CD4-positive, alpha-beta memory T cell (primary cell): ENCODE results near the gene MPP3. TPM values are rescaled to one million over a fixed set of nuclear protein-coding genes. Genes with fewer than 3 reads are reported as not detected.
"Not testable (repeated sequence)": the region's sequence is repeated elsewhere in the genome, so short reads cannot be mapped to it uniquely, and the experiment has no call there.

Experiments
- CTCF ChIA-PET: fragments of 350-600 bp; sonication (Branson Sonifier 250); formaldehyde crosslinking; loops from one replicate; lab custom pipeline; 2021; ENCODE audit warnings: inconsistent platforms; ENCODE audit not compliant: partially characterized antibody; lab: Charles Lee
- POLR2A ChIA-PET: fragments of 350-600 bp; sonication (Branson Sonifier 250); formaldehyde crosslinking; loops from one replicate; lab custom pipeline; 2021; ENCODE audit not compliant: partially characterized antibody; lab: Charles Lee
- DNase-seq, 5 donors: peaks; one replicate each; pipeline versions ENCODE4 v3.0.0 to v3.0.0-alpha.2; 2020 to 2022; ENCODE audit warnings: mixed read lengths in 1 of 5
- H3K27ac ChIP-seq: one replicate; pipeline ENCODE4 v1.7.0; 2013; ENCODE audit warnings: low read depth, low read length
- H3K27me3 ChIP-seq: 2 replicates; pipeline ENCODE4 v1.7.0; 2013; ENCODE audit warnings: mild to moderate bottlenecking, low read length, moderate library complexity; ENCODE audit not compliant: insufficient read depth
- H3K36me3 ChIP-seq: 2 replicates; pipeline ENCODE4 v1.7.0; 2013; ENCODE audit warnings: mild to moderate bottlenecking, low read length, moderate library complexity; ENCODE audit not compliant: insufficient read depth
- H3K4me1 ChIP-seq: 2 replicates; pipeline ENCODE4 v1.7.0; 2013; ENCODE audit warnings: mild to moderate bottlenecking, low read length, moderate library complexity; ENCODE audit not compliant: insufficient read depth
- H3K4me3 ChIP-seq, 2 donors: one replicate each; pipeline ENCODE4 v1.7.0; 2013; ENCODE audit warnings: low read length in 2 of 2, mild to moderate bottlenecking in 1 of 2
- H3K9me3 ChIP-seq, 2 donors: one replicate each; pipeline ENCODE4 v1.7.0; 2013; ENCODE audit warnings: low read length in 2 of 2, control low read depth in 1 of 2; ENCODE audit not compliant: control insufficient read depth in 1 of 2
- H3K27ac Mint-ChIP-seq, 7 donors: one replicate each; pipeline ENCODE4 v1.8.0; 2020 to 2021; ENCODE audit warnings: mixed read lengths in 7 of 7, mild to moderate bottlenecking in 6 of 7, inconsistent platforms in 3 of 7, moderate library complexity in 3 of 7
- H3K27me3 Mint-ChIP-seq, 2 donors: one replicate each; pipeline ENCODE4 v1.8.0; 2020 to 2021; ENCODE audit warnings: mixed read lengths in 2 of 2
- H3K36me3 Mint-ChIP-seq, 2 donors: one replicate each; pipeline ENCODE4 v1.8.0; 2020 to 2021; ENCODE audit warnings: mixed read lengths in 2 of 2, inconsistent platforms in 1 of 2, mild to moderate bottlenecking in 1 of 2
- H3K4me1 Mint-ChIP-seq, 4 donors: one replicate each; pipeline ENCODE4 v1.8.0; 2020 to 2021; ENCODE audit warnings: mixed read lengths in 4 of 4, mild to moderate bottlenecking in 1 of 4
- H3K4me3 Mint-ChIP-seq, 8 donors: one replicate each; pipeline ENCODE4 v1.8.0; 2020 to 2021; ENCODE audit warnings: mixed read lengths in 8 of 8, mild to moderate bottlenecking in 7 of 8, moderate library complexity in 6 of 8, inconsistent platforms in 3 of 8
- H3K9me3 Mint-ChIP-seq, 8 donors: one replicate each; pipeline ENCODE4 v1.8.0; 2020 to 2021; ENCODE audit warnings: mixed read lengths in 8 of 8, mild to moderate bottlenecking in 5 of 8, inconsistent platforms in 3 of 8, moderate library complexity in 1 of 8
- intact Hi-C: fragments of 100-400 bp; cut with micrococcal nuclease; formaldehyde crosslinking; loops from one replicate; pipeline ENCODE4 v1.15.1; 2023
- polyA plus RNA-seq, 2 donors: library from polyadenylated mRNA; unstranded; fragments of 300-500 nt; fragmentation: Illumina TruSeq; gene quantifications; one replicate each; pipeline ENCODE4 v1.2.3, GENCODE V29; 2021
- total RNA-seq, 2 experiments: library from RNA; stranded (reverse); gene quantifications; one replicate each; pipeline ENCODE4 v1.2.3, GENCODE V29; 2021

Gene MPP3
- total and polyA plus RNA-seq, 4 experiments from 2014 or later: 0.30 to 0.32 TPM; not detected in 2

DNA sequence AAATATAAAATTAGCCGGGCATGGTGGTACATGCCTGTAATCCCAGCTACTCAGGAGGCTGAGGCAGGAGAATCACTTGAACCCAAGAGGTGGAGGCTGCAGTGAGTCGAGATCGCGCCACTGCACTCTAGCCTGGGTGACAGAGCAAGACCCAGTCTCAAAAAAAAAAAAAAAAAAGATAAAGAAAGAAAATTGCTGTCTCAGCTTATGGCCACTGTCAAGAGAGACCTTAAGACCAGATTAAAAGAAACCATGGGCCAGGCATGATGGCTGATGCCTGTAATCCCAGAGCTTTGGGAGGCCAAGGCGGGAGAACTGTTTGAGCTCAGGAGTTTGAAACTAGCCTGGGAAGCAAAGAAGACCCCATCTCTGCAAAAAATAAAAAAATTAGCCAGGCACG lies 36.1 kb upstream of the MPP3 start:
- POLR2A ChIA-PET, H3K4me3 Mint-ChIP-seq, intact Hi-C loops, H3K4me1 Mint-ChIP-seq, H3K27me3 ChIP-seq, H3K9me3 Mint-ChIP-seq, H3K9me3 ChIP-seq, H3K4me3 ChIP-seq, H3K36me3 ChIP-seq, H3K36me3 Mint-ChIP-seq, H3K27ac ChIP-seq, H3K27ac Mint-ChIP-seq, DNase-seq, H3K4me1 ChIP-seq: not testable (repeated sequence)
- CTCF ChIA-PET: interaction anchor here (0.9 to 6.4 kb wide), 2 partner anchors 10 to 51 kb away, joined by 3 to 37 read pairs; no protein-coding TSS in a partner anchor
- peaks cover 15 to 28% of the 10 kb centered on the region in 2 donors for H3K27me3 Mint-ChIP-seq

GRCh38 chr17:43868226-43868994 lies 35.5 kb upstream of the MPP3 start:
- Mint-ChIP-seq H3K9me3 (peaks cover 0 to 2% (median 0%) of the 10 kb centered on the region in 8 donors), H3K4me1 (no peaks in the 10 kb centered on the region), H3K4me3 (peak overlapping the region in 1 of 8 donors; percentile 23), H3K27me3 (peaks cover 16 to 26% of the 10 kb centered on the region in 2 donors), H3K27ac (peak overlapping the region in 1 of 7 donors; percentile 25), H3K36me3 (no peaks in the 10 kb centered on the region)
- no peaks in the 10 kb centered on the region for H3K27me3 ChIP-seq
- DNase-seq: no peak
- H3K9me3 ChIP-seq: no peaks in the 10 kb centered on the region
- intact Hi-C loops: no loop called here
- H3K27ac ChIP-seq: no peak overlapping the region
- no peaks in the 10 kb centered on the region for H3K4me1 ChIP-seq
- H3K4me3 ChIP-seq: no peak overlapping the region
- POLR2A ChIA-PET: no interaction called here
- CTCF ChIA-PET: interaction anchor here (0.9 to 6.4 kb wide), 2 partner anchors 10 to 51 kb away, joined by 3 to 37 read pairs; no protein-coding TSS in a partner anchor
- H3K36me3 ChIP-seq: no peaks in the 10 kb centered on the region

DNA sequence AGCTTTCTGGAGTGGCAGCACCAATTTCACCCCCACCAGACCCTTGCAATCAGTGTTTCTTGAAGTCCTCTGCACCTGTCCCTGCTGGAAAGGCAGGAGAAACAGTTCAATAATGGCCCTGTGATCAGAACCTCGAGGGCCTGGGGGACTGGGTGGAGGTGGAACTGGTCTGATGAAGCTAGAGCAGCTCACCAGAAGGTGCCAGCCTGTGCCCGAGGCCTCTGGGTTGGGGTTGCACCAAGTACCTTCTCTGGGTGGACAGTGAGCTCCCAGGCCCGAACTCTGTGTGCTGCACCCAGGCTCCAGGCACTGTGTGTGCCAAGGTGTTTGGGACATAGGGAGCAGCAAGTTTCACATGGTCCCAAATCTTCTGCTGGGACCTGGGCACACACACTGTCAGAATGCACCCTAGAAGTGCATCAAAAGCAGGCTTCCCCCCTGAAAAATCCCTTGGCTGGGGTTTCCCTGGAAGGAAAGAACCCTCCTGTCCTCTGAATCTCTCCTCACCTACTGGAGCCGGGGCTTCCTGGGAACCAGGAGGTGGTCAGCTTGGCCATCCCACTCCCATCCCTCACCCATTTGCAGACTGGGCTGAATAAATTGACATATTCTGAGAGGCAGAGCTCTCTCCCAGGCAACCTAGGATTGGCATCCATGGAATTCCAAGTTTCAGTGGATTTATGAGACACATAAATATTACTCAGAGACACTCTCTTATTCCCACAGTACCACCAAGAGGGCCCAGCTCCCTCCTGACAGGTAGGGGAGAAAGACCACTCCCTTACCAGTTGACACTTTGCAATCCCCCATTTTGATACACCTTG lies 31.4 kb upstream of the MPP3 start:
- H3K36me3 Mint-ChIP-seq: no peaks in the 10 kb centered on the region
- Histone ChIP-seq H3K9me3 (no peaks in the 10 kb centered on the region), H3K4me1 (no peaks in the 10 kb centered on the region), H3K27ac (no peak overlapping the region), H3K36me3 (no peaks in the 10 kb centered on the region), H3K27me3 (no peaks in the 10 kb centered on the region), H3K4me3 (no peak overlapping the region)
- peaks cover 0 to 2% (median 0%) of the 10 kb centered on the region in 8 donors for H3K9me3 Mint-ChIP-seq
- ChIA-PET CTCF (interaction anchor here (0.5 to 6.4 kb wide), 2 partner anchors 14 to 136 kb away, joined by 3 to 37 read pairs; no protein-coding TSS in a partner anchor), POLR2A (no interaction called here)
- H3K4me3 Mint-ChIP-seq: no peak overlapping the region
- H3K4me1 Mint-ChIP-seq: no peaks in the 10 kb centered on the region
- no peak for DNase-seq
- intact Hi-C loops: no loop called here
- peaks cover 11 to 21% of the 10 kb centered on the region in 2 donors for H3K27me3 Mint-ChIP-seq
- H3K27ac Mint-ChIP-seq: no peak overlapping the region

- H3K36me3 ChIP-seq: no peaks in the 10 kb centered on the region
- no peaks in the 10 kb centered on the region for H3K4me1 ChIP-seq
- H3K27ac Mint-ChIP-seq: no peak overlapping the region
- H3K4me3 Mint-ChIP-seq: no peak overlapping the region
- peaks cover 0 to 4% (median 0%) of the 10 kb centered on the region in 8 donors for H3K9me3 Mint-ChIP-seq
- H3K4me3 ChIP-seq: no peak overlapping the region
- no peaks in the 10 kb centered on the region for H3K4me1 Mint-ChIP-seq
- H3K27me3 Mint-ChIP-seq: peaks cover 11 to 13% of the 10 kb centered on the region in 2 donors
- H3K27ac ChIP-seq: no peak overlapping the region
- ChIA-PET CTCF (no interaction called here), POLR2A (no interaction called here)
- H3K27me3 ChIP-seq: peaks cover 6% of the 10 kb centered on the region
- intact Hi-C loops: no loop called here
- no peak for DNase-seq
- H3K36me3 Mint-ChIP-seq: no peaks in the 10 kb centered on the region
- H3K9me3 ChIP-seq: no peaks in the 10 kb centered on the region
Measured at GRCh38 chr17:43861960-43862359, 29.0 kb upstream of the MPP3 start.

- no peak overlapping the region for H3K27ac Mint-ChIP-seq
- ChIA-PET CTCF (no interaction called here), POLR2A (no interaction called here)
- peaks cover 0 to 4% (median 0%) of the 10 kb centered on the region in 8 donors for H3K9me3 Mint-ChIP-seq
- intact Hi-C loops: no loop called here
- H3K36me3 Mint-ChIP-seq: no peaks in the 10 kb centered on the region
- Histone ChIP-seq H3K27ac (no peak overlapping the region), H3K4me3 (no peak overlapping the region), H3K27me3 (peaks cover 6% of the 10 kb centered on the region), H3K9me3 (no peaks in the 10 kb centered on the region), H3K4me1 (no peaks in the 10 kb centered on the region), H3K36me3 (no peaks in the 10 kb centered on the region)
- H3K27me3 Mint-ChIP-seq: peaks cover 8 to 11% of the 10 kb centered on the region in 2 donors
- no peak overlapping the region for H3K4me3 Mint-ChIP-seq
- no peak for DNase-seq
- H3K4me1 Mint-ChIP-seq: no peaks in the 10 kb centered on the region
Measured at GRCh38 chr17:43860927-43861622, 28.1 kb upstream of the MPP3 start.

DNA sequence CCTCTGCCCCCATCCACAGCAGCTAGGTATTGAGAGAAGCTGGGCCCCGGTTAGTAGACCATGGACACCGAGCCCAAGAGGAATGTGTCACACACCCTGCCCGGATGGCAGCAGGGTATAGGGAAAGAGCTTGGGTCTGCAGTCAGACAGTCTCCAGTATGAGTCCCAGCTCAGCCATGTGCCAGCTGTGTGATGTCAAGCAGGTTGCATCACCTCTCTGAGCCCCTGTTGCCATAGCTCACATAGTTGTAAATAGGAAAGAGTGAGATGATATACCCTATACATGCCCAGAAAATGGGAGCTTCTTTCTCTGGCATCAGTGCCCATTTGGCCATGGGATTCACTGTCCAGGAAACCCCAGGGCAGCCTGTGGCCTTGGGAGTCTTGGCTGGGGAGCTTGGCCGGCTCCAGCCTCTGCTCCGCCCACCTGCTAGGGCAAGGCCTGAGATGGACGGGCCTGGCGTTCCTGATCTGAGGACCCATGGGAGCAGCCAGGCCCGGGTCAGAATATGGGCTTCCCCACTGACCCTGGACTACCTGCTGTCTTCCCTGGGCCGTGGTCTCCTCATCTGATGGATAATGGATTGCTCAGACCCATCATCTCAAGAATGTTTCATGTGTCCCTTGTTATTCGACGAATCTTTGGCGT lies 27.3 kb upstream of the MPP3 start:
- H3K9me3 ChIP-seq: no peaks in the 10 kb centered on the region
- ChIA-PET POLR2A (no interaction called here), CTCF (interaction anchor here (0.8 to 1.2 kb wide), 2 partner anchors 14 to 18 kb away, joined by 3 to 4 read pairs; no protein-coding TSS in a partner anchor)
- H3K4me3 Mint-ChIP-seq: no peak overlapping the region
- no peak overlapping the region for H3K27ac ChIP-seq
- H3K9me3 Mint-ChIP-seq: peaks cover 0 to 4% (median 0%) of the 10 kb centered on the region in 8 donors
- no peak overlapping the region for H3K27ac Mint-ChIP-seq
- H3K36me3 Mint-ChIP-seq: no peaks in the 10 kb centered on the region
- H3K4me1 ChIP-seq: no peaks in the 10 kb centered on the region
- H3K36me3 ChIP-seq: no peaks in the 10 kb centered on the region
- peaks cover 8 to 11% of the 10 kb centered on the region in 2 donors for H3K27me3 Mint-ChIP-seq
- peaks cover 6% of the 10 kb centered on the region for H3K27me3 ChIP-seq
- H3K4me3 ChIP-seq: no peak overlapping the region
- intact Hi-C loops: no loop called here
- DNase-seq: no peak
- H3K4me1 Mint-ChIP-seq: no peaks in the 10 kb centered on the region
